HG03460 (cell line): Measurements from ENCODE around the gene C2CD5.
"Not testable (repeated sequence)": the region's sequence is repeated elsewhere in the genome, so short reads cannot be mapped to it uniquely, and the experiment has no call there.

Source experiments
- ATAC-seq: cut with Tn5 transposase; IDR thresholded peaks from one replicate; pipeline ENCODE4 v1.9.1; 2021; ENCODE audit not compliant: unreplicated experiment

C2CD5 gene, protein sequence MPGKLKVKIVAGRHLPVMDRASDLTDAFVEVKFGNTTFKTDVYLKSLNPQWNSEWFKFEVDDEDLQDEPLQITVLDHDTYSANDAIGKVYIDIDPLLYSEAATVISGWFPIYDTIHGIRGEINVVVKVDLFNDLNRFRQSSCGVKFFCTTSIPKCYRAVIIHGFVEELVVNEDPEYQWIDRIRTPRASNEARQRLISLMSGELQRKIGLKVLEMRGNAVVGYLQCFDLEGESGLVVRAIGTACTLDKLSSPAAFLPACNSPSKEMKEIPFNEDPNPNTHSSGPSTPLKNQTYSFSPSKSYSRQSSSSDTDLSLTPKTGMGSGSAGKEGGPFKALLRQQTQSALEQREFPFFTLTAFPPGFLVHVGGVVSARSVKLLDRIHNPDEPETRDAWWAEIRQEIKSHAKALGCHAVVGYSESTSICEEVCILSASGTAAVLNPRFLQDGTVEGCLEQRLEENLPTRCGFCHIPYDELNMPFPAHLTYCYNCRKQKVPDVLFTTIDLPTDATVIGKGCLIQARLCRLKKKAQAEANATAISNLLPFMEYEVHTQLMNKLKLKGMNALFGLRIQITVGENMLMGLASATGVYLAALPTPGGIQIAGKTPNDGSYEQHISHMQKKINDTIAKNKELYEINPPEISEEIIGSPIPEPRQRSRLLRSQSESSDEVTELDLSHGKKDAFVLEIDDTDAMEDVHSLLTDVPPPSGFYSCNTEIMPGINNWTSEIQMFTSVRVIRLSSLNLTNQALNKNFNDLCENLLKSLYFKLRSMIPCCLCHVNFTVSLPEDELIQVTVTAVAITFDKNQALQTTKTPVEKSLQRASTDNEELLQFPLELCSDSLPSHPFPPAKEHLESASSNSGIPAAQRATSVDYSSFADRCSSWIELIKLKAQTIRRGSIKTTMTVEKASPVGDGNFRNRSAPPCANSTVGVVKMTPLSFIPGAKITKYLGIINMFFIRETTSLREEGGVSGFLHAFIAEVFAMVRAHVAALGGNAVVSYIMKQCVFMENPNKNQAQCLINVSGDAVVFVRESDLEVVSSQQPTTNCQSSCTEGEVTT

DNA sequence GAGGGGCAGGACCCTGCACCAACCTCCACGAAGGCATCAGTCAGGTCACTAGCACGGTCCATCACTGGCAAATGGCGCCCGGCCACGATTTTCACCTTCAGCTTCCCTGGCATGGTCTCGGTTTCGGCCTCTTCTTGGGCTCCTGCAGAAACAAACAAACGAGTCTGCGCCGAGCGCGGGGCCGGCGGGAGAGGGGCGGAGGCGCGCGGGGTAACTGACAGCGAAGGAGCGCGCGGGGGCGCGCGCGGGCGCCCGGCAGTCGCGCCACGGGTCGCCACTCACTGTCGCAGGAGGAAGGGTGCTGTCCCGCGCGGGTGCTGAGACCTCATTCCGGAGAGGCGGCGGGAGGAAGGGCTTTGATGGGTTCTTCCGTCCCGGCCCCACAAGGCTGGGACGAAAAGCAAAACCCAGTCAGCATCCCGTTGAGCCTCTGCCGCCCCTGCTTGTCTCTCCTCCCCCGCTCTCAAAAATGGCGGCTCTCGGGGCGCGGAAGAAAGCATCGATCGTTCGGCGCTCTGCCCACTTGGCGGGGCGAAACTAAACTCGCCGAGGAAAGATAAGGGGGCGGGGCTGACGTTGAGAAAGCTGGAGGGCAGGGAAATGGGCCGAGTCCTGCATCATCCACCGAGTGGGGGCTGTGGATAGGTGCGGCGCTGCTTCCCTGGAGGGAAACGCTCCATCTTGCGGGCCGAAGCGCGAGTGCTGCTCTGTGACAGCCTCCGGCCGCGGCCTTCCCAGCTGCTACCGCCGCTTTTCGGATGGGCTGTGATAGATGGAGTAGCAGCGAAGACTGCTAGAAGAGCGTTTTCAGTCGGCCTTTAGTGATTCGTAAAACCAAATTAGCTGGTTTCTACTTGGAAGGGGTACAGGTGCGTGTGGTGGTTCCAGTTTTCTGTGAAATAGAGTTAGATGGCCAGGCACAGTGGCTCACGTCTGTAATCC, at the start of gene C2CD5:
Gene C2CD5 (minus strand): TSS at position 505 of the 942 bp plus-strand sequence. CDS start 392 bp downstream, at position 113.
- peak; percentile 71 for ATAC-seq

DNA sequence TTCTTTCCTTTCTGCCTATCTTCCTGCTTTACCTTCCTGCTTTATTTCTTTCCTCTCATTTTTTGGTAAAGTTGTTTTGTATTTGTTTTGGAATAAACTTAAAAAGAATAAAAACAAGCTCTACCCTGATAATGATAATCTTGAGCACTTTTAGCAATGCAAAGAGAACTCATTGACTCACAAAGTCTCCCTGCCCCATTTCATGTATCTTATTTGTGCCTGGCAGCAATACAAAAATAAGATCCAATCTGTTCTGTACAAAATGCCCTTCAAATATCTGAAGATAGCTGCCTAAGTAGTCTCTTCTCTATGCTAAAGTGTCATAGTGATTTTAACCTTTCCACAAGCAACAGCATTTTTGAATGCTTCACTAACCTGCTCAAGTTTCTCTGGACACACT, 49.5 kb upstream of the C2CD5 start:
- no peak for ATAC-seq

DNA sequence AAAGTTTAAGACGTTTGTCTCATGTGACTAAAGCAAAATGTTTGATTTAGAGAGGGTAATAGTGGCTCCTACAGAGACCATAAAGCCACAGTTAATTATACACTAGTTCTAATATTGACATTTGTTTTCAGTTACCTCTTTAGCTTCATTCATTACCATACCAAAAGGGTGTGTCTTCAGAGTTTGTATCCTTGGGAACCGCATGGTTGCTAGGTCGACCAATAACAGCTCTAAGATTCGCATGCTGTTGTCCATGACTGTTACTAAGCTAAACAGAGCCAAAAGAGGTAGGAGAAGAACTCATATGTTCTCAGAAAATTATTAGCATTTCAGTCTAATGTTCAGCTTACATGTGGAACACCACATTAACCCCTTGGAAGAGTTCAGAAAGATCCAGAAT, 44.5 kb upstream of the C2CD5 start:
- no peak for ATAC-seq

DNA sequence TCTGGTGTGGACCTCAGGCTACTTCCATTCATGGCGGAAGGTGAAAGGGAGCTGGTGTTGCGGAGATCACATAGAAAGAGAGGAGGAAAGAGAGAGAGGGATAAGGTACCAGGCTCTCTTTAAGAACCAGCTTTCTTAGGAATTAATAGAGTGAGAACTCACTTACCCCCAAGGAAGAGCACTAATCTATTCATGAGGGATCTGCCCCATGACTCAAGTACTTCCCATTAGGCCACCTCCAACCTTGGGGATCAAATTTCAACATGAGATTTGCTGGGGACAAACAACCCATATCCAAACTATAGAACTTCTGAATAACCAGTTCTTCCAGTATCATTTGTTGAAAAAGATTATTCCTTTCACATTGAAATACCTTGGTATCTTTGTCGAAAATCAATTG, 34.0 kb upstream of the C2CD5 start:
- ATAC-seq = no peak

DNA sequence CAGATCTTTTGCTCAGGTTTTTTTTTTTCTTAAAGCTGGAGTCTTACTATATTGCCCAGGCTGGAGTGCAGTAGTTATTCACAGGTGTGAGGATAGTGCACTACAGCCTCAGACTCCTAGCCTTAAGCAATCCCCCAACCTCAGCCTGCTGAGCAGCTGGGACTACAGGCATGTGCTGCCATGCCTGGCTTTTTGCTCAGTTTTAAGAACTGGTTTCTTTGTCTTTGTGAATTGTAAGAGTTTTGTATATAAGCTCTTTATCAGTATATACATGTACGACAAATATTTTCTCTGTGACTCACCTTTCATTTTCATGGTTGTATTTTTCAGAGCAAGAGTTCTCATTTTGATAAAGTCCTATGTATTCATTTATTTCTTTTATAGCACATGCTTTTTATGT, 33.3 kb upstream of the C2CD5 start:
- no peak for ATAC-seq

DNA sequence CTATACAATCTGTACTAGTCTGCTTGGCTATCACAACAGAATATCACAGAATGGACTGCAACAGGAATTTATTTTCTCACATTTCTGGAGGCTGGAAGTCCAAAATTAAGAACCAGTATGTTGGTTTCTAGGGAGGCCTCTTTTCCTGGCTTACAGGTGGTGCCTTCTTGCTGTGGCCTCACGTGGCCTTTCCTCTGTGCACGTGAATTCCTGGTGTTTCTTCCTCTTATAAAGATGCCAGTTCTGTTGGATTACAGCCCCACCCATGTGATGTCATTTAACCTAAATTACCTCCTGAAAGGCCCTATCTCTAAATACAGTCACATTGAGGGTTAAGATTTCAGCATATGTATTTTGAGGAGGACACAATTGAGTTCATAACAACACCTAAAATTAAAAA, 32.1 kb upstream of the C2CD5 start:
- no peak for ATAC-seq

DNA sequence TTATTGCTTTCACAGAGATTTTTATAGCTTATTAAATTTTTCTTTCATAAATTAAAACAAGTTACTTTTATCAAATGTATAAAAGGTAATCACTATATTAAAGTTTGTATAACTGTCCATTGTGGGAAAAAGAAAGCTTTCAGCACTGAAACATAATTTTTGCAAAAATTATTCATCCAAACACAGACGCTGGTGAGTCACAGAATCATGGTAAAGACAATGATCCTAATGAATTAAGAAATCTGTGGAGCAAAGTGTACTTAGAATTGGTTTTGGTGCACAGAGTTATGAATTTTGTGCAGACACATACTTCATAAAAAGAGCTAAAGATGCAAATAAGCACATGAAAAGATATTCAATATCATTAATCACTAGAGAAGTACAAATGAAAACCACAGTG, 31.7 kb upstream of the C2CD5 start:
- no peak for ATAC-seq

DNA sequence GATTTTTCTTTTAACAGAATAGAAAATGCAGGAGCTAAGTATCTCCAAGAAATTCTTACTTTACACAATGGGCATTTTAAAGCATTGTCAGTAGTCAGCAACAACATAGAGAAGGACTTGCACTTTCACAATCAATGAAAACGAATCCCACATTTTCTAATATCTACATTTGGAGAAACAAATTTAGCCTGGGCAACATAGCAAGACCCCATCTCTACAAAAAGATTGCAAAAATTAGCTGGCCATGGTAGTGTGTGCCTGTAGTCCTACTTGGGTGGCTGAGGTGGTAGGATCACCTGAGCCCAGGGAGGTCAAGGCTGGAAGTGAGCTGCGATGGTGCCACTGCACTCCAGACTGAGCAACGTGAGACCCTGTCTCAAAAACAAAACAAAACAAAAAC, 30.6 kb upstream of the C2CD5 start:
- ATAC-seq = no peak

DNA sequence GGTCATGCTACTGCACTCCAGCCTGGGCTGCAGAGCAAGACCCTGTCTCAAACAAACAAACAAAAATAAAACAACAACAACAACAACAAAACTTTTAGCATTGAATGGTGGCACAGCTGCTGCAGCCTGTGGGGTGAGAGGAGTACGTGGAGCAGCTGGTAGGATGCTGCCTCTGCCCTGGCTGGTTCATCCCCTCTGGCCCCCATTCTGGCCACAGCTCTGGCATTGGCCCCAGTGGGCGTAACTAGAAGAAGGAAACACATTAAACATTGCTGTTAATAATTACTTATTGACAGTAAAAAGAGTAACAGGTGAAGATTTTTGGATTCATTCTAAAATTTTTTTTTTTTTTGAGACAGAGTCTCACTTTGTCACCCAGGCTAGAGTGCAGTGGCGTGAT, 28.8 kb upstream of the C2CD5 start:
- no peak for ATAC-seq

DNA sequence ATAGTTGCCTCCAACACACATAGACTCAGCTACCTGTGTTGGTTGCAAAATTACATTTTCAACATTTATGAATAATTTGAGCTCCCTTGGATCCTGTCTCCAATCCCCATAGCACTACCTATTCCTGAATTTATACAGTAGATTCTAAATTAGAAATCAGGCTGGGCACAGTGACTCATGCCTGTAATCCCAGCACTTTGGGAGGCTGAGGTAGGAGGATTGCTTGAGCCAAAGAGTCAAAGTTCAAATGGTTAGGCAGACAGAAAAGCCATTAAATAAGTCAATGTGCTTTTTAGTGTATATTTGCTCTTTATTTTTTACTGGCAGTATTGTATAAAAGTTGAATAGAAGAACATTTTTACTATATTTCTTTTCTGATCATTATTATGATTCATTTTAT, 24.9 kb upstream of the C2CD5 start:
- no peak for ATAC-seq

DNA sequence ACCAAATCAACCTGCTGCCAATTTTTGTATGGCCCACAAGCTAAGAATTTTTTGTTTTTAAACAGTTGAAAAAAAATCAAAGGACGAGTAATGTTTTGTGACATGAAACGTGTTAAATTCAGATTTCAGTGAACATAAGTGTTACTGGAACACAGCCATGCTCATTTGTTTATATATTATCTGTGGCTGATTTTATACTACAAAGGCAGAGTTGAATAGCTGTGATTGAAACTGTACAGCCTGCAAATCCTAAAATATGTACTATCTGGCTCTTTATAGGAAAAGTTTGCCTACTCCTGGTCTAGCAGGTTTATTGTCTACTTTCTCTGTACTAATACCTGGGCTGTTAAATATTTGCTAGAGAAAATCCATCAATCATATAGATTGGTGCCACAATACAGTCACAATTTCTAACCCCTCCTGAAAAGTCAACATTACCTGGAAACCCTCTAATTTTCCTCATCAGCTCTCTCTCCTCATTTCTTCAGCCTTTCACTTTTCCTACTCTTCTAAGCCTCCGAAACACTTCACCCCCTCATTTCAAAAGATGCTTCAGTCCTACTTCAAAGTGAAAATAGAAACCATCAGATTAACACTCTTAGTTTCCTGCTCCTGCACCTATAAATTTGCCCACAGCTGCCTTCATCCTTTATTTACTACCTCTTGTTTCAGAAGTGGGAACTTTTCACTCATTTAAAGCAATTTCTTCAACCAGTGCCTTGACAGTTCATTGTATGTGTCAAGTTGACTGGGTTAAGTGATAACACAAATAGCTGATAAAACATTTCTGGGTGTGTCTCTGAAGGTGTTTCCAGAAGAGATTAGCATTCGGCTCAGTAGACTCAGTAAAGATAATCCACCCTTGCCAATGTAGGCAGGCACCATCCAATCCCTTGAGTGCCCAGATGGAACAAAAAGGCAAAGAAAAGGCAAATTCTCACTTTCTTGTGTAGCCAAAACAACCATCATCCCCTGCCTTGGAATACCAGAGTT, 18.0 kb upstream of the C2CD5 start:
- ATAC-seq = no peak

DNA sequence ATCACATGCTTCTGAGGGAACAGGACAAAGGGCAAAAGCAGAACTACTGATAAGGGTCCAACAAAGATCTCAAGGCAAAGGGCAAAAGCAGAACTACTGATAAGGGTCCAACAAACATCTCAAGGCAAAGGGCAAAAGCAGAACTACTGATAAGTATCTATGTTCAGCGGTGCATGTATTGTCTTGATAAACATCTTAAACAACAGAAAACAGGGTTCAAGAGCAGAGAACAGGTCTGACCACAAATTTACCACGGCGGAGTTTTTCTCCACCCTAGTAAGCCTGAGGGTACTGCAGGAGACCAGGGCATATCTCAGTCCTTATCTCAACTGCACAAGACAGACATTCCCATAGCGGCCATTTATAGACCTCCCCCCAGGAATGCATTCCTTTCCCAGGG, 10.4 kb upstream of the C2CD5 start:
- ATAC-seq = not testable (repeated sequence)

DNA sequence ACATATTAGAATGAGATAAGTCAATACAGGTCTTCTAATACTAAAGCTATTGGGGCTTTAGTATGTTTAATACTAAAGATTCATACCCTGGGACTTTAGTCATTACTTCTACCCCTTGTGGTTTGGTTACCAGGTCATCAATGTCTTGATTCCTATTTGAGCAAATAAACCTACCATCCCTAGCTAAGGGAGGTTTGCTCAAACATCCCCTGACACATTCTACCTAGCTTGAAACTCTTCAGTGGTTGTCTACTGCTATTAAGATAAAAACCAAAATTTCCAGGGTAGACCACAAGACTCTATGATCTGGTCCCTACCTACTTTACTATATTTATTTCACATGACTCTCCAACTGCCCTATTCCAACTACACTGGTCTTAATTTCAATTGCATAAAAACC, 7.3 kb upstream of the C2CD5 start:
- ATAC-seq = no peak

DNA sequence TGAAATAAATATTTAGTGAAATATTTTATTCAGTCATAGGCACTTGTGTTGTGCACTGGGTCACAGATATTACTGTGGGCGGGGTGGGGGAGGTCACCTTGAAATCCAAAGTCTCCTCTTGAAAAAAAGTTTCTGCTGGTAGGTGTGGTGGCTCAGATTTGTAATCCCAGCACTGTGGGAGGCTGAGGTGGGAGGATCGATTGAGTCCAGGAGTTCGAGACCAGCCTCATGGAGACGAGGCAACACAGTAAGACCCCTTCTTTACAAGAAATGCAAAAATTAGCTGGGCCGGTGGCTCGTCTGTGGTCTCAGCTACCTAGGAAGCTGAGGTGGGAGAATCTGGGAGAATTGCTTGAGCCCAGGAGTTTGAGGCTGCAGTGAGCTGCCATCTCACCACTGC, 913 bp upstream of the C2CD5 start:
- ATAC-seq = no peak

DNA sequence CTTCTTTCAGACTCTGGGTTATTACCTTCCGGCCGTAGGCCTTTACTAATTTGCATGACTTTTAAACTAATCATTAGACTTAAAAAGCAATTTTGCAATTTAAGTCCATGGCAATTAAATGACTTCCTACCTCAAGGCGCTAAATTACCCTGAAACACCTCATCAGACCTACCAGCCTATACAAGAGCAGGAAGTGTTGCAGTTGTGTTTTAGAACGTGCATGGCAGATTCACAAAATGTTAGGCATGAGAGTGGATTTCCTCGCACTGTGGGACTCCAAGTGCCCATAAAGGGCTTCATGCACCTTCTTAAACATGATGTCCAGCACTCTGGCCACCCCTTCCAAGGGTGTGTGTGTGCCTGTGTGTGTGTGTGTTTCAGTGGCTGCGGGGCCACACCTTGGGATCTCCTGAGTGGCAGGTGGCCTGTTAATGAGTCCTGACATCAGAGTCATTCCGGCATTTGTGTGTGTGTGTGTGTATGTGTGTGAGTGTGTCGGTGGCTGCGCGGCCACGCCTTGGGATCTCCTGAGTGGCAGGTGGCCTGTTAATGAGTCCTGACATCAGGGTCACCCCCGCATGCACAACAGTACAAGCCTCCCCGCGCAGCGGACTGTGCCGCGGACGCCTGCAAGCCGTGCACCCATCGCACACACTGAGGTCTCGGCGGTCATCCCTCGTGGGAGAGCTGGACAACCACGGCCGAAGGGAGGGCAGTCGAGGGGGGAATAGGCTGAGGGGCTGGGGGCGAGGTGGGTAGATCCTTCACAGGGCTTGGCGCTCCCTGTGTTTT, 900 bp downstream of the C2CD5 start:
- peak; percentile 51 for ATAC-seq

DNA sequence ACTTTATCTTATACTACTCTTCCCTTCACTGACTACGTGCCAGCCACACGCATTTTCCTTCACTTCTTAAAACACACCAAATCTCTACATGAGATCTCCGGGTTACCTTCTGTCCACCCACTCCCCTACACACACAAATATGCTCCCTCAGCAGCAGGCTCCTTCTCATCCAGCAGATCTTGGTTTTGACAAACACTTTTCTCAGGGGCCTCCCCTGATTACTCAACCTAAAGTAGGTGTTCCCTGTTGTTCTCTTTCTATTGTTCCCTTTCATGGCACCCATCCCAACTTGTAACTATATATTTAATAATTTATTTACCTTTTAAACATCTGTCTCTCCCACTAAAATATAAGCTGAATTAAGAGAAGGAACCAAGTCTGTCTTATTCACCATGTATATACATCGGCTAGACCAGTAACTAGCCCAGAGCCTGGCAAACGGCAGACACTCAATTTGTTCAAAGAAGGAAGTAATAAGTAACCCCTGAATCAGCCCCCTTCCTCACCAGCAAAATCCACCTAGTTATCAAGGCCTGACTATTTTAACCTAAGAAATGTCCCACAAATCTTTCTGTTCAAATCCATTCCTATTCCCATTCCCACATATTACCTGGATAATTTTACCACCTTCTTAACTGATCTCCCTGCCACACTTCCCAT, 2.7 kb downstream of the C2CD5 start:
- no peak for ATAC-seq

DNA sequence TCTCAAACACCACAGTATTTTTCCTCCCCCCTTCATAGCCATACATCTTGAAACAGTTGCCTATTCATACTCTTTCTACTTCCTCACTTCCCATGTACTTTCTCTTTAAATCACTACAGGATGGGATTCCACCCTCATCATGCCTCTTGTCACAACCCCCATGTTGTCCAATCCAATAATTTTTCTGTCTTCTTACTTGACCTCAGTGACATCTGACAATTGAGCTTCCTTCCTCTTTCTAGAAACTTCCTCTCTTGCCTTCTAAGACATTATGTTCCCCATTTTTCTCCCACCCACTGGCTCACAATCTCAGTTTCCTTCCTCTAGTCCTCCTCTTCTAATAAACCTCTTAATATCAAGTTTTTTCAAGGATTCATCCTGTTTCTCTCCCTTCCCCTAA, 5.3 kb downstream of the C2CD5 start:
- ATAC-seq = no peak

DNA sequence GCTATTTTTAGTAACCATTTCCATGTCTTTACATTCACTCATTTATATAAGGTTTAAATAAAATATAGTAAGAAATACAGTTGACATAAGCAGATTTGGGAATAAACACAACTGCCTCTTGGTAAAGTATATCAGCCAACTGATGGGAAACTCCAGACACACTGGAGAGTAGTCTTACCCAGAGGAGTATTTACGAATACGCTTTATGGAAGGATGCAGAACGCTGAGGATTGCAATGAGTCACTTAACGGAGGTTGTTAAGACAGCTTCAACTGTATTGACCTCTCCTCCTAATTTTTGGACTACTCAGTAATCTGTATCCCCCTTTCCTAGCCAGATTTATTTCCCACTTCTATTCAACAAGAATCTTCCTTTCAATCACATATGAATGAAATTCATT, 6.0 kb downstream of the C2CD5 start:
- no peak for ATAC-seq
